Fibroblast of mammary gland (primary cell): ENCODE results near the gene ACOT12.
"Not testable (repeated sequence)": the region's sequence is repeated elsewhere in the genome, so short reads cannot be mapped to it uniquely, and the experiment has no call there.

ENCODE experiments used
- DNase-seq: peaks from one replicate; pipeline ENCODE4 v3.0.0-alpha.2; 2010; ENCODE audit warnings: low read depth
- H3K4me3 ChIP-seq: 2 replicates; pipeline ENCODE4 v1.5.1; 2011; ENCODE audit warnings: low read depth, mild to moderate bottlenecking, low read length, moderate library complexity; ENCODE audit not compliant: control insufficient read depth
- CTCF ChIP-seq: conservative IDR thresholded peaks from 2 replicates; pipeline ENCODE4 v1.5.1; 2011; ENCODE audit warnings: low read depth, low read length, inconsistent platforms; ENCODE audit not compliant: control insufficient read depth, insufficient read depth

Gene ACOT12

GRCh38 chr5:81350507-81350906 is 43.4 kb downstream of the ACOT12 start:
- H3K4me3 ChIP-seq = no peak overlapping the region
- no peak for TF ChIP-seq CTCF
- DNase-seq = no peak

- no peak for DNase-seq
- H3K4me3 ChIP-seq = no peak overlapping the region
- no peak for TF ChIP-seq CTCF
These were observed 44.8 kb downstream of the ACOT12 start for GRCh38 chr5:81349161-81349560.

GRCh38 chr5:81345411-81346003 is 48.4 kb downstream of the ACOT12 start:
- no peak for DNase-seq
- no peak overlapping the region for H3K4me3 ChIP-seq
- no peak for TF ChIP-seq CTCF

GRCh38 chr5:81344736-81345135 is 49.2 kb downstream of the ACOT12 start:
- no peak for DNase-seq
- no peak for TF ChIP-seq CTCF
- H3K4me3 ChIP-seq = no peak overlapping the region

GRCh38 chr5:81338213-81338612 is 55.7 kb downstream of the ACOT12 start:
- not testable (repeated sequence) for H3K4me3 ChIP-seq, DNase-seq

- TF ChIP-seq CTCF = no peak
- no peak for DNase-seq
- no peak overlapping the region for H3K4me3 ChIP-seq
These were observed 56.1 kb downstream of the ACOT12 start for GRCh38 chr5:81337803-81338202.

GRCh38 chr5:81336556-81336955 is 57.4 kb downstream of the ACOT12 start:
- no peak for DNase-seq
- TF ChIP-seq CTCF = no peak
- no peak overlapping the region for H3K4me3 ChIP-seq

GRCh38 chr5:81335946-81336345 is 58.0 kb downstream of the ACOT12 start:
- no peak for DNase-seq
- no peak overlapping the region for H3K4me3 ChIP-seq
- TF ChIP-seq CTCF = no peak
